Osteoblast (primary cell): Measurements from ENCODE around the gene MEP1B. TPM values are rescaled to one million over a fixed set of nuclear protein-coding genes. Genes with fewer than 3 reads are reported as not detected.

Experiments
- DNase-seq: peaks from one replicate; pipeline ENCODE4 v3.0.0; 2011; ENCODE audit warnings: low spot score, mixed read lengths; ENCODE audit not compliant: insufficient read length; ENCODE audit errors: missing footprints
- H2AFZ ChIP-seq: 2 replicates; pipeline ENCODE4 v1.6.0; 2011; ENCODE audit warnings: mild to moderate bottlenecking, low read length
- H3K27ac ChIP-seq: 2 replicates; pipeline ENCODE4 v1.5.1; 2011; ENCODE audit warnings: mild to moderate bottlenecking, low read depth, low read length, moderate library complexity
- H3K27me3 ChIP-seq: 2 replicates; pipeline ENCODE4 v1.6.0; 2012; ENCODE audit warnings: mild to moderate bottlenecking, control low read depth, inconsistent platforms, low read length, moderate library complexity; ENCODE audit not compliant: insufficient read depth
- H3K36me3 ChIP-seq: 2 replicates; pipeline ENCODE4 v1.5.1; 2011; ENCODE audit warnings: mild to moderate bottlenecking, low read length, control low read depth, moderate library complexity; ENCODE audit not compliant: insufficient read depth
- H3K4me1 ChIP-seq: 2 replicates; pipeline ENCODE4 v1.5.1; 2011; ENCODE audit warnings: mild to moderate bottlenecking, low read length, control low read depth, moderate library complexity; ENCODE audit not compliant: insufficient read depth
- H3K4me2 ChIP-seq: 2 replicates; pipeline ENCODE4 v1.6.0; 2011; ENCODE audit warnings: mild to moderate bottlenecking, low read length; ENCODE audit not compliant: insufficient read depth
- H3K4me3 ChIP-seq: fragments of 200-600 bp; sonication (generic); 3 replicates; pipeline ENCODE4 v1.5.1; 2012; ENCODE audit warnings: mild to moderate bottlenecking, low read length, inconsistent platforms; ENCODE audit not compliant: insufficient read depth
- H3K79me2 ChIP-seq: 2 replicates; pipeline ENCODE4 v1.6.0; 2012; ENCODE audit warnings: mild to moderate bottlenecking, low read length, control low read depth, inconsistent platforms; ENCODE audit not compliant: insufficient read depth
- H3K9me3 ChIP-seq: 2 replicates; pipeline ENCODE4 v1.5.1; 2011; ENCODE audit warnings: low read depth, low read length, control low read depth
- H4K20me1 ChIP-seq: 2 replicates; pipeline ENCODE4 v1.6.0; 2012; ENCODE audit warnings: mild to moderate bottlenecking, low read length, control low read depth; ENCODE audit not compliant: insufficient read depth
- total RNA-seq: library from RNA; depleted of rRNA; stranded (reverse); fragments of >200 nt; gene quantifications from 2 replicates; pipeline ENCODE4 v1.2.3, GENCODE V29; 2012
- TF ChIP-seq, protein P1 (sequence below): IDR thresholded peaks from 2 replicates; pipeline ENCODE4 v1.5.1; 2011; ENCODE audit warnings: mild to moderate bottlenecking, low read depth, low read length, moderate library complexity; ENCODE audit errors: extremely low read depth

MEP1B gene
- total RNA-seq, 1 donor = not detected

DNA sequence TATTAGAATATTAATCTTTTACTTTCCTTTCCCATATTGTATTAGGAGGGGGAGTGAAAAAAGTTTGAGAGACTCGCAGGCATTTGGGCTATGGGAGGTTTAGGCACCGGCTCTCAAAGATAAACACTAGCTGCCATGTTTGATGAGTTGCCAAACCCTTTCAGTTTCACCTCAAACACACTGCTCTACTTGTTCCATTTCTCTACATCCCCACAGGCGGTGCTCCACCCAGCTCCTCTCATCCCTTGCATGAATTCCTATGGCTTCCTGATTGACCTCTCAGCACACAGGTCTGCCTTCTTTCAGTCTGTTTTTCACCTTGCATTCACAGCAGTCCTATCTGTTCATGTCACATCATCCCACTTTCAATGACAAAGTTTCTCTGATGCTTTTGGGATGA is 65.7 kb downstream of the MEP1B start:
- no peaks in the 10 kb centered on the region for H4K20me1 ChIP-seq
- no peaks in the 10 kb centered on the region for H3K36me3 ChIP-seq
- no peaks in the 10 kb centered on the region for H3K27me3 ChIP-seq
- no peak for DNase-seq
- TF ChIP-seq, protein P1, sequence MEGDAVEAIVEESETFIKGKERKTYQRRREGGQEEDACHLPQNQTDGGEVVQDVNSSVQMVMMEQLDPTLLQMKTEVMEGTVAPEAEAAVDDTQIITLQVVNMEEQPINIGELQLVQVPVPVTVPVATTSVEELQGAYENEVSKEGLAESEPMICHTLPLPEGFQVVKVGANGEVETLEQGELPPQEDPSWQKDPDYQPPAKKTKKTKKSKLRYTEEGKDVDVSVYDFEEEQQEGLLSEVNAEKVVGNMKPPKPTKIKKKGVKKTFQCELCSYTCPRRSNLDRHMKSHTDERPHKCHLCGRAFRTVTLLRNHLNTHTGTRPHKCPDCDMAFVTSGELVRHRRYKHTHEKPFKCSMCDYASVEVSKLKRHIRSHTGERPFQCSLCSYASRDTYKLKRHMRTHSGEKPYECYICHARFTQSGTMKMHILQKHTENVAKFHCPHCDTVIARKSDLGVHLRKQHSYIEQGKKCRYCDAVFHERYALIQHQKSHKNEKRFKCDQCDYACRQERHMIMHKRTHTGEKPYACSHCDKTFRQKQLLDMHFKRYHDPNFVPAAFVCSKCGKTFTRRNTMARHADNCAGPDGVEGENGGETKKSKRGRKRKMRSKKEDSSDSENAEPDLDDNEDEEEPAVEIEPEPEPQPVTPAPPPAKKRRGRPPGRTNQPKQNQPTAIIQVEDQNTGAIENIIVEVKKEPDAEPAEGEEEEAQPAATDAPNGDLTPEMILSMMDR = no peak
- H3K4me2 ChIP-seq = no peak overlapping the region
- no peaks in the 10 kb centered on the region for H3K79me2 ChIP-seq
- H3K4me3 ChIP-seq = no peak overlapping the region
- H3K27ac ChIP-seq = no peak overlapping the region
- no peaks in the 10 kb centered on the region for H3K4me1 ChIP-seq
- H2AFZ ChIP-seq = no peak overlapping the region
- no peaks in the 10 kb centered on the region for H3K9me3 ChIP-seq

DNA sequence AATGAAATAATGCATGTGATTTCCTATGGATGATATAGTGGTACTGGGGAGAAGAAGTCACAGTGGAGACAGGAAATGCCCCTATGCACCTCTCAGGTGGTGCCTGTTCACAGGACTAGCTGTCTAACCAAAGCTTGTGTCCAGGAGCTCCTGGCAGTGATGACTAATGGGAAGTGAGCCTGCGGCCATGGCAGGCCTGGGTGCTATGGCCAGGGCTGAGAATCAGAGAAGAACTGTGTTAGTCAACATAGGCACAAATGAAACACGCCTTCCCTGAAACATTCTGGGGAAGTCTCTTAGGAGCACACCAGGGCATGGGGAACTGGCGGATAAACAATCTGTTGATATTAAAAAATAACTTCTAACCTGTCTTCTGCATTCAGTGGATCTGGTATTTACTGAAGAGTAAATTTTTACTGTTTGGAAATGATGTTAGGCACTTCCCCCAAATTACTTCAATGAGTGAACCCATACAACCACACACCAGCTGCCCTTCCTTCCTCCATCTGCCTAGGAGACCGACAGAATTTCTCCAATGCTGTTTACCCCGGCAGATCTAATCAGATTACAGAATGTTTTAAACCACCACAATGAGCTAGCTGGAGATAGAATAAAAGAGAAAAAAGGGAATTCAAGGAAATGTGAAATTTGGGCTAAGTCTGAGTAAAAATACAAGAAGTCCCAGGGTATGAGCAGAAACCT is 67.4 kb downstream of the MEP1B start:
- no peaks in the 10 kb centered on the region for H3K79me2 ChIP-seq
- no peaks in the 10 kb centered on the region for H3K27me3 ChIP-seq
- peak; percentile 35 for DNase-seq
- H3K4me1 ChIP-seq = no peaks in the 10 kb centered on the region
- no peaks in the 10 kb centered on the region for H3K9me3 ChIP-seq
- no peak overlapping the region for H3K27ac ChIP-seq
- no peaks in the 10 kb centered on the region for H4K20me1 ChIP-seq
- no peaks in the 10 kb centered on the region for H3K36me3 ChIP-seq
- no peak overlapping the region for H3K4me3 ChIP-seq
- TF ChIP-seq, protein P1 = no peak
- H3K4me2 ChIP-seq = no peak overlapping the region
- no peak overlapping the region for H2AFZ ChIP-seq

DNA sequence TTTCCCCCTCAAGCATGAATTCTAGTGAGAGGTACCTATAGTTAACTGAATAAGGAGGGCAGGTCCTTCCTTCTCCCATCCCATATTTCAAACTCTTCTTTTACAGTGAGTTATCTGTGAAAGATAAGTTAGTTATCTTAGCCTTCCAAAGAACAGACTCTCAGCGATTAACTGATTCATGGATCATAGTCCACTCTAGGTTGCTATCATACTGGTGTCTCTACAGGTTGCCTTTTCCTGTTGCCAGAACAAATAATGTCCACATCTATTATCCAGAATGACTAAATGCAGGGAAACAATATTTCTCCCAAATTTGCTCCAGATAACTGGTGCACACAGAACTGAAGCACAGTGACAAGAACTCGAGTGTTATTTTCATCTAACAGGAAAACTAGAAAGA is 68.3 kb downstream of the MEP1B start:
- no peaks in the 10 kb centered on the region for H4K20me1 ChIP-seq
- no peak overlapping the region for H3K4me2 ChIP-seq
- no peak for DNase-seq
- H3K4me3 ChIP-seq = no peak overlapping the region
- no peaks in the 10 kb centered on the region for H3K4me1 ChIP-seq
- TF ChIP-seq, protein P1 = no peak
- H3K36me3 ChIP-seq = no peaks in the 10 kb centered on the region
- H3K9me3 ChIP-seq = no peaks in the 10 kb centered on the region
- H3K27ac ChIP-seq = no peak overlapping the region
- H3K79me2 ChIP-seq = no peaks in the 10 kb centered on the region
- no peaks in the 10 kb centered on the region for H3K27me3 ChIP-seq
- no peak overlapping the region for H2AFZ ChIP-seq

DNA sequence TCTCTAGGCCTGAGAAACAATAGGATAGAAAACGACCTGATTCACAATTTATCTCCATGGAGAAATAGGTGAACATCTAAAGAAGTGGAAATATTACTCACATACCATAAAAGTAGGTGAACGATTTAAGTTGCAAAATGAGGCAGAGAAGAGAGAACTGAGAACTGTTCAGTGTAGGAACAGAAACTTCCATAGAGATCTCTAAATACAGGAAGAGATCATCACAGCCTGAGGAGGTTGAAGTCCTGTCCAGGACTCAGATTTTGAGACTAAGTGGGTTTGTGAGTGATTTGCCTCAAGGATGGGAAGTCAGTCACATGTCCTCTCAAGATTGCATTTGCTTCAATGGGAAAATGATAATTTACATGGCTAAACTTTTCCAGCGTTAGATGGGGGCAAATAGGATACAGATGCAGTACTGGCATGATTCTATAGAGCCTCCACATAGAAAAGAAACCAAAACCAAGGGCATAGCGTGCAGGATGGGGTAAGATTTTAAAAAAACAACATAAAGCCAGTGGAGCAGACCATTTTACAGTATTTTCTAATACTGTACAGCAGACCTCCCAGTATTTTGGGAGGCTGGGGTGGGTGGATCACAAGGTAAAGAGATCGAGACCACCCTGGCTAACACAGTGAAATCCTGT is 68.8 kb downstream of the MEP1B start:
- no peaks in the 10 kb centered on the region for H3K79me2 ChIP-seq
- no peak overlapping the region for H3K27ac ChIP-seq
- TF ChIP-seq, protein P1 = no peak
- no peaks in the 10 kb centered on the region for H3K27me3 ChIP-seq
- no peaks in the 10 kb centered on the region for H3K9me3 ChIP-seq
- DNase-seq = no peak
- no peaks in the 10 kb centered on the region for H3K4me1 ChIP-seq
- H2AFZ ChIP-seq = no peak overlapping the region
- no peaks in the 10 kb centered on the region for H4K20me1 ChIP-seq
- H3K4me3 ChIP-seq = no peak overlapping the region
- H3K4me2 ChIP-seq = no peak overlapping the region
- H3K36me3 ChIP-seq = no peaks in the 10 kb centered on the region
